Thyroid gland (tissue), 4 donors: Measurements from ENCODE around the gene MRC1.

ENCODE experiments used
- CTCF ChIP-seq, 6 experiments: fragments of 200-600 bp in 3 of 6; fragments of 450-650 bp in 3 of 6; sonication (generic) in 3 of 6; IDR thresholded peaks; one replicate each; pipeline ENCODE4 v1.5.1; 2016 to 2019; ENCODE audit warnings: antibody characterized with exemption in 6 of 6, mild to moderate bottlenecking in 2 of 6, inconsistent platforms in 1 of 6, moderate library complexity in 1 of 6
- POLR2A ChIP-seq, 2 donors: fragments of 450-650 bp; IDR thresholded peaks; one replicate each; pipeline ENCODE4 v1.6.1; 2017; ENCODE audit warnings: antibody characterized with exemption in 2 of 2, mild to moderate bottlenecking in 2 of 2, moderate library complexity in 1 of 2

DNA sequence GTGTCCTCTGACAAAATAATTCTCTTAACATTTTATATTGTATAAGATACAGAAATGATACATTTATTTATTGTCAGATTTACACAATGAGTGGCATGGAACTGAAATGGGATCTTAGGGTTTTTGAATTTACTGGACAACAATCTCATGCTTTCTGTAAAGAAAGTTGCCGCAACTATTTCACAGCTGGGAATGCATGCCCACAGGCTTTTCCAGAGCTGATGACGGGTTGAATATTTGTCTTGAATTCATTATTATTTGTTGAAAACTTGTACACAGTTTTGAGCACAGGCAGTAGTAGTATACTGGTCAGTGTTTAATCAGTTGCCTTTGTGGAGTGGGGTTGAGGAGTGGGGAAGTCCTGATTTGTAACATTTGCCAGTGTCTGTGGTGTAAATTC lies 20.5 kb upstream of the MRC1 start:
- TF ChIP-seq CTCF (IDR thresholded peaks at IDR 0.05) (no peak), POLR2A (IDR thresholded peaks at IDR 0.05) (no peak)
